HG03135 (cell line): ENCODE results near the gene BAHCC1.

Experiments
- ATAC-seq: cut with Tn5 transposase; IDR thresholded peaks from one replicate; pipeline ENCODE4 v1.9.1; 2021; ENCODE audit warnings: mild to moderate bottlenecking, moderate library complexity; ENCODE audit not compliant: unreplicated experiment

The BAHCC1 gene

DNA sequence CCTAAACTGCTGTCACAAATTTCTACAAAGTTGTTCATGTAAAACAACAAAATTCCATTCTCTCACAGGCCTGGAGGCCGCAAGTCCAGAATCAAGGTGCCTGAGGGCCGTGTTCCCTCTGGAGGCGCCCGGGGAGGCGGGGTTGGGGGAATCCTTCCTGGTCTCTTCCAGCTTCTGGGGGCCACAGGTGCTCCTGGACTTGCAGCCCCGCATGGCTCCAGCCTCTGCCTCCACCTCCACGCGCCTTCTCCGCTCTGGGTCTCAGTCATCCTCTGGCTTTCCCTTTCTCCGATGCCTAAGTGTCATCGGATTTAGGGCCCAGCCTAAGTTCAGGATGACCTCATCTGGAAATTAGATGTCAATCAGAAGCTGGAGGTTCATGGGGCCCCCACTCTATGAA is 28.6 kb upstream of the BAHCC1 start:
- no peak for ATAC-seq

DNA sequence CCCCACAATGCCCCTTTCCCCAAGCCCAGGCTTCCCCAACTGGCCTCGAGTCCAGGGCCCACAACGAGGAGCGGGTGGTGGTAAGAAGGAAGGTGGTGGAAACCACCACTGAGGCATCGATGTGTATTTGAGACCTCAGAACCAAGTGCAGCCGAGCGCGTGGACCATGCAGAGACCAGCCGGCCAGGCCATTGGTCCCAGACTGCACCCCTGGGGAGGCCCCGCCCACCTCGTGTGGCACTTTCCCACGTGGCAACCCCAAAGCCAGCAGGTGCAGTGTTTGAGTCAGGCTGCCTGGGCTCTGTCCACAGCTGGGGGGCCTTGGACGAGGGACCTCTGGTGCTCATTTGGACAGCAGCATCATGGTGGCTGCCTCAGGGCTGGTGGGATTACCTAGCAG is 28.1 kb upstream of the BAHCC1 start:
- ATAC-seq = no peak

DNA sequence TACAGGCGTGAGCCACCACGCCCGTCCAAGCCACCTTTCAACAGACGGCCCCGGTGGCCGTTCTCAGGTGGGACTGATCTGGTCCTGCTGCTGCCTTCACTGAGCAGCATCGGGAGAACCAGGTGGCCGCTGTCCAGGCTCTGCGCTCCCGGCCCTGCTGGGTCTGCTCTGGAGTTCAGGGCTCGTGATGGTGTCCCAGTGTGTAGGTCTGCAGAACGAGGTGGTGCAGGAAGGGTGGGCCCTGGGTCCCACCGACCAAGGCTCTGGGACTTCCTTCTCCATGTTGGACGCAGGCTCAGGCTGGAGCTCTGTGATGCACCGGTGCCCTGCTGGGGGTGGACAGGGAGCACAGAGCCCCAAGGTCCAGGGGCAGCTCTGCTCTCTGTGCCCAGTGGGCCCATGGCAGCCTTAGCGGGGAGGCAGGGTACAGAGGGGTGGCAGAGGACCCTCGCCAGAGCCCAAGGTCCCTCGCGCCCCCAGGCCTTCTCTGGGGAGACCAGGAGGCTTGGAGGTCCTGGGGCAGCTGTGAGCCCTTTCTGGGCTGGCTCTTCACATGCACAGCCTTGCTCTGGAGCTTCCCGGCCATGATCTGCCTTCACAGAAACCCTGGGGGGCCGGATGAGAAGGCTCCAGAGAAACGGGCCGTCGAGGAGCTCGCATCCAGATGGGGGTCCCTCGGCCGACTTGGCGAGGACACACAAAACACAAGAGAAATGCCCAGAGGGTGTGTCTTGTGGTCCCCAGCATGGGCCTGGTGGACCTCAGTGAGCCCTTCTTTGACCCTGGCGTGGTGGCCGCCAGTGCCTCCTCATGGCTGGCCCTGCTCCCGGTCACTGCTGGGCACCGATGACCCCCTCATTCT is 26.9 kb upstream of the BAHCC1 start:
- ATAC-seq = no peak

GRCh38 chr17:81370294-81370693 is 25.0 kb upstream of the BAHCC1 start:
- ATAC-seq = no peak

GRCh38 chr17:81371910-81372760 is 23.1 kb upstream of the BAHCC1 start:
- no peak for ATAC-seq

GRCh38 chr17:81373536-81374160 is 21.6 kb upstream of the BAHCC1 start:
- no peak for ATAC-seq

GRCh38 chr17:81374890-81375289 is 20.4 kb upstream of the BAHCC1 start:
- no peak for ATAC-seq

GRCh38 chr17:81376946-81377714 is 18.1 kb upstream of the BAHCC1 start:
- no peak for ATAC-seq

DNA sequence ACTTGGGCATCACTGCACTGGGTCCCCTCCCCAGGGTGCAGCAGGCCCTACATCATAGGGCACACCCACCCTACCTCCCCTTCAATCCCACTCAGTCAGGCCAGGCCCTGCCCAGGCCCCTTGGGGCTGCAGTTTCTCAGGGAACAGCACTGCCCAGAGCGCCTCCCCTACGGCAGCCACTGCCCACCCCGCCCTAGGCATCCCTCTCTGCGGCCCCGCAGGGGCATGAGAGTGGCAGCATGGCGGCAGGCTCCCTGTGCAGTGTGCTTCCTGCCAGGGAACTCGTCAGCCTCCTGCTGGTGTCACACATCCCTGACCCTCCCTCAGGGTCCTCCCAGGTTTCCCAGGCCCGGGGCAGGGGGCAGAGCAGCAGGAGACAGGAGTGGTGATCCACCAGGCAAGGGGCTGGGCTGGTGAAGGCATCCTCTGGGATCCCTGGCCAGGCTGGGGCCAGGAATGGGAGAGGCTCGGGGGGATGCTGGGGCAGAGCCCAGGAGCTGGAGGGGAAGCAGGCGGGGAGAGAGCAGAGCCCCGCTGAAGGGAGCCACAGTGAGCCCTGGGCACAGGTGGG is 16.2 kb upstream of the BAHCC1 start:
- ATAC-seq = no peak

GRCh38 chr17:81379523-81379942 is 15.7 kb upstream of the BAHCC1 start:
- ATAC-seq = no peak

GRCh38 chr17:81380131-81380530 is 15.1 kb upstream of the BAHCC1 start:
- no peak for ATAC-seq

GRCh38 chr17:81380666-81381518 is 14.4 kb upstream of the BAHCC1 start:
- no peak for ATAC-seq

DNA sequence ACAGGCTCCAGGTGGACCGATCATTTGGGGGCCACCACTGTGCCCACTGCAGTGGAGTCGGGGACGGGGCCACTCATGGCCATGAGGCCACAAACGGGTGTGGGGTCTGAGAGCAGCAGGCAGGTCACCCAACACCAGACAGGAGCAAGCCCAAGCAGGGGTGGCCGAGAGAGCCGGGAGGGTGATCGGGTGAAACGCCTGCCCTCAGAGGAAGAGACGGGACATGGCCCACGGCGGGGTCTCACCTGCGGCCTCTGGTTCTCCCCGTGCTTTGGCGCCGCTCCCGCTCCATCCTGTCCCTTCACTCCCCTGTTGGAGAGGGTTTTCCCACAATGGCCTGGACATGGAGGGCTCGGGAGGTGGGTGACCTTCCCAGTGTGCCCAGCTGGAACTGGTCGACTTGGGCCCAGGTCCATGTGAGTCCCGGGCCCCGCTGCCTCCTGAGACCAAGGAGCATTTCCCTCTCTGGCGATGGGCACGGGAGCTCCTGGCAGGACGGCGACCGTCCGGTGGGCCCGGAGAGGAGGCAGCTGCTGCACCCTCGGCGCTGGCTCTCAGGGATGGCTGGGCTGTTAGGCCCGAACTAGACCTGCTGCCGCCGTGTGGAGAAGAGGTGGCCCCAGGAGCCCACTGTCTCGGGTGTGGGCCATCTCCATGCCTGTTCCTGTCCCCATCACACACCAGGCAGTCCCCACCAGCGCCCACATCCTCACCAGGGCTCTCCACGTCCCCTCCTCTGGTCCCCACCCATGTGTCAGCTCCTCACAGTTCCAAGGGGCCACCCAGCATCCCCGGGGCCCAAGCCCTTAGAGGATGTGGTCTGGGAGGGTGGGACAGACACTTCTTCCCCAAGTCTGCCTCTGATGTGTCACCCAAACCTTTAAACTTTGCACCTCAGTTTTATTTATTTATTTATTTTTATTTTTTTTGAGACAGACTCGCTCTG is 13.4 kb upstream of the BAHCC1 start:
- no peak for ATAC-seq

GRCh38 chr17:81382851-81383250 is 12.4 kb upstream of the BAHCC1 start:
- ATAC-seq = no peak

- no peak for ATAC-seq
Observed at GRCh38 chr17:81383504-81384421, 11.5 kb upstream of the BAHCC1 start.

- ATAC-seq = no peak
Observed at GRCh38 chr17:81384929-81385319, 10.3 kb upstream of the BAHCC1 start.
